Coronary artery (tissue), 2 donors: ENCODE data around the gene TRAF4.

Source experiments
- DNase-seq: peaks from one replicate; pipeline ENCODE4 v3.0.0-alpha.2; 2017; ENCODE audit warnings: low spot score
- H3K27ac ChIP-seq, 2 donors: fragments of 200-600 bp; sonication (generic); one replicate each; pipeline ENCODE4 v1.5.1; 2016 to 2019
- H3K4me3 ChIP-seq: fragments of 200-600 bp; sonication (generic); 2 replicates; pipeline ENCODE4 v1.5.1; 2016; ENCODE audit warnings: mild to moderate bottlenecking, moderate library complexity
- TF ChIP-seq, protein P1 (sequence below): fragments of 200-600 bp; sonication (generic); IDR thresholded peaks from one replicate; pipeline ENCODE4 v1.5.1; 2019; ENCODE audit warnings: antibody characterized with exemption

TRAF4 gene, protein sequence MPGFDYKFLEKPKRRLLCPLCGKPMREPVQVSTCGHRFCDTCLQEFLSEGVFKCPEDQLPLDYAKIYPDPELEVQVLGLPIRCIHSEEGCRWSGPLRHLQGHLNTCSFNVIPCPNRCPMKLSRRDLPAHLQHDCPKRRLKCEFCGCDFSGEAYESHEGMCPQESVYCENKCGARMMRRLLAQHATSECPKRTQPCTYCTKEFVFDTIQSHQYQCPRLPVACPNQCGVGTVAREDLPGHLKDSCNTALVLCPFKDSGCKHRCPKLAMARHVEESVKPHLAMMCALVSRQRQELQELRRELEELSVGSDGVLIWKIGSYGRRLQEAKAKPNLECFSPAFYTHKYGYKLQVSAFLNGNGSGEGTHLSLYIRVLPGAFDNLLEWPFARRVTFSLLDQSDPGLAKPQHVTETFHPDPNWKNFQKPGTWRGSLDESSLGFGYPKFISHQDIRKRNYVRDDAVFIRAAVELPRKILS

DNA sequence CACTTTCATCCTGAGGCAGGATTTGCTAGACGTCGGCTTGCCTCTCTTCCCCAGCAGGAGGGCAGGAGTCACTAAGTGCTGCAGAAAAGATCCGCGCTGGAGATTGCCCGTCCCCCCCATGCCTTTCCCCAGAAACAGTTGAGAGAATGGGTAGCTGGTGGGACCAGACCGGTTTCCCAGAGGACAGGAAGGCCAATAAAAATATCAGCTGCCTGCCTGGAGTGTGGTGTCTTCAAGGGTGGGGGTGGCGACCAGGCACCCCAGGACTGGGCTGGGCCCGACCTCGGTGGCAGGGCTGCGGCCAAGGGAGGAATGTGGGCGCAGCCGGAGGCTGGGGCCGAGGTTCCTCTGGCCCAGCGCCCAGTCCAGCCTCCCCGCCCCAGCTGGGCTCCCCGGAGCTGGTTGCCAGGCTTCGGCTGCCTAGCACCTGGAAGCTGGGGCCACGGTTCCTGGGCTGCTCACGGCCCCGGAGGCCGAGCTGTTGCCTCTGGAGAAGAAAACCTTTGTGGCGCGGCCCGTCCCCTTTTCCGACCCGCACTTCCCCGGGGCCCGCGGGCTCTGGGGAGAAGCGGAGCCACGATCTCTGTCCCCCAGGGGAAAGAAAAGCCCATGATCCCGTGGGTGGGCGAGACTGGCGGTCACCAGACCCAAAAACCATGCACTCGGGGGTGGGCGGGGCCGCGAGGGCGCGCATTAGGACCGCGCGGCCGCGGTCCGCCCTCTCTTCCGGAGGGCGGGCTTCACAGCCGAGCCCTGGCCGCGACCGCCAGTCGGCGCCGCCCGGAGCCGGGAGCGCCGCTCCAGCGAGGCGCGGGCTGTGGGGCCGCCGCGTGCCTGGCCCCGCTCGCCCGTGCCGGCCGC is at the start of gene TRAF4:
TSS of gene TRAF4 (plus strand) at position 769 of the 861 bp plus-strand sequence. CDS start 102 bp downstream, outside the sequence.
- TF ChIP-seq, protein P1, sequence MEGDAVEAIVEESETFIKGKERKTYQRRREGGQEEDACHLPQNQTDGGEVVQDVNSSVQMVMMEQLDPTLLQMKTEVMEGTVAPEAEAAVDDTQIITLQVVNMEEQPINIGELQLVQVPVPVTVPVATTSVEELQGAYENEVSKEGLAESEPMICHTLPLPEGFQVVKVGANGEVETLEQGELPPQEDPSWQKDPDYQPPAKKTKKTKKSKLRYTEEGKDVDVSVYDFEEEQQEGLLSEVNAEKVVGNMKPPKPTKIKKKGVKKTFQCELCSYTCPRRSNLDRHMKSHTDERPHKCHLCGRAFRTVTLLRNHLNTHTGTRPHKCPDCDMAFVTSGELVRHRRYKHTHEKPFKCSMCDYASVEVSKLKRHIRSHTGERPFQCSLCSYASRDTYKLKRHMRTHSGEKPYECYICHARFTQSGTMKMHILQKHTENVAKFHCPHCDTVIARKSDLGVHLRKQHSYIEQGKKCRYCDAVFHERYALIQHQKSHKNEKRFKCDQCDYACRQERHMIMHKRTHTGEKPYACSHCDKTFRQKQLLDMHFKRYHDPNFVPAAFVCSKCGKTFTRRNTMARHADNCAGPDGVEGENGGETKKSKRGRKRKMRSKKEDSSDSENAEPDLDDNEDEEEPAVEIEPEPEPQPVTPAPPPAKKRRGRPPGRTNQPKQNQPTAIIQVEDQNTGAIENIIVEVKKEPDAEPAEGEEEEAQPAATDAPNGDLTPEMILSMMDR: no peak
- H3K4me3 ChIP-seq: peak within 1 kb of the TSS; percentile 73
- H3K27ac ChIP-seq: peak within 1 kb of the TSS; percentile 85 to 90
- DNase-seq: no peak

DNA sequence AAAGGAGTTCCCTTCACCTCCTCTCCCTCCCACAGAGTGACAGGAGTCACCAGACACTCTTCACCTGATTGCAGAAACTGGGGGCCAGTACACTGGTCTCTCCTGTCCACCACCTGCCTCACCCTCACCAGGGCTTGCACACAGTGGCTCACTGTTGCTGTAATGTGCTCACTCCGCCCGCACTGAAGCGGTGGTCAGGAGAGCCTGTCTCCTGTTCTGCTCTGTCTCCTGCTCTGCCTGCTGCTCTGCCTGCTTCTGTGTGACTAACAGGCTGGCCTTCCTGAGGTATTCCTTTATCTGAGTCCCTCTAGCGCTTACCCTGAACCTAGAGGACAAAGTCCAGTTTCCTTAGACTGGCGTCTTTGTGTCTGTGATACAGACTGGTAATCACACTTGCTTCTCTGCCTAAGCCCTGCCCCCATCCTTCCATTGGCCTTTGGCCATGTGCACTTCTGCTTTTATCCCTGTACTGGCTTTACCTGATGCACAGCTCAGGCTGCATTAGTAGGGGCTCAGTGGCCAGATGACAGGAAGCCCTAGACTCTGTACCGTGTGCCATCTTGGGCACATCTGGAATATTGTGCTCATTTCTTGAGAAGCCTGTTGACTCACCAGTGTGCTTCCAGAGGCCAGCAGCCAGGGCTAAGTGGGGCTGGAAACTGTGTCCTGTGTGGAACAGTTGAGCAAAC is 45.4 kb upstream of the TRAF4 start:
- DNase-seq: no peak
- H3K4me3 ChIP-seq: no peak overlapping the region
- TF ChIP-seq, protein P1: no peak
- no peak overlapping the region for H3K27ac ChIP-seq

DNA sequence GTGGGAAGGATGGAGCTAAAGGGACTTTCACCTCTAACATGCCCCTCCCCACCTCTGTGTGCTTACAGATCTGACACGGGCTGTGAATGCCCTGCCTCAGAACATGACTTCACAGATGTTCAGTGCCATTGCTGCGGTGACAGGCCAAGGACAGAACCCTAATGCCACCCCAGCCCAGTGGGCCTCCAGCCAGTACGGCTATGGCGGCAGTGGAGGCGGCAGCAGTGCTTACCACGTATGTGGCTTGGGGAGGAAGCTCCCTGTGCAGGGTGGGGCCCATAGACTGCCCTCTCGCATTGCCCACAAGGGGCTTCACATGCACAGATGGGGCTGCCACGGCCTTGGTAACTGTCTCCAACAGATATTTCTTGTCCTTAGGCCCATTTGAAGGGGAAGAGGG is 43.5 kb upstream of the TRAF4 start:
- Histone ChIP-seq H3K27ac (no peak overlapping the region), H3K4me3 (no peak overlapping the region)
- TF ChIP-seq, protein P1: no peak
- no peak for DNase-seq

DNA sequence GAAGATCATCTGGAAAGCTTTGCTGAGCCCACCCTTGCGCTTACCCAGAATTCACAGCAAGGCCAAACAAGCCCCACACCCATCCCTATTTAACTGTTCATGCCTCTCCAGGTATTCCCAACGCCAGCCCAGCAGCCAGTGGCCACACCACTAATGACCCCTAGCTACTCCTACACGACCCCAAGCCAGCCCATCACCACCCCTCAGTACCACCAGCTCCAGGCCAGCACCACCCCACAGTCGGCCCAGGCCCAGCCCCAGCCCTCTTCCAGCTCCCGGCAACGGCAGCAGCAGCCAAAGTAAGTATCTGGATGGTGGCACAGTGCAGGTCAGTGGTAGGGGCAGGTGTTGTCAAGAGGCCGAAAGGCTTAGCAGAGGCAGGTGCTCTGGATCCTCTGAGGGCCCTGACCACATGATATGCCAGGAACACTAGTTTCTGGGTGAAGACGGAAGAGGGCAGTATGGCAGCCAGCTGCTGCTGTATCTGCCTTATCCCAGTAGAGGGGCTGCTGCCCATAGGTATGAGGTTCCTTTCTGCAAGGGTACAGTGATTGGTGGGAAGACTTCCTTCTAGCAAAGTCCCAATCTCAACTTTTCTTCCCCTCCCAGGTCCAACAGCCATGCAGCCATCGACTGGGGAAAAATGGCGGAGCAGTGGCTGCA is 42.9 kb upstream of the TRAF4 start:
- H3K4me3 ChIP-seq: no peak overlapping the region
- no peak for DNase-seq
- TF ChIP-seq, protein P1: no peak
- no peak overlapping the region for H3K27ac ChIP-seq

DNA sequence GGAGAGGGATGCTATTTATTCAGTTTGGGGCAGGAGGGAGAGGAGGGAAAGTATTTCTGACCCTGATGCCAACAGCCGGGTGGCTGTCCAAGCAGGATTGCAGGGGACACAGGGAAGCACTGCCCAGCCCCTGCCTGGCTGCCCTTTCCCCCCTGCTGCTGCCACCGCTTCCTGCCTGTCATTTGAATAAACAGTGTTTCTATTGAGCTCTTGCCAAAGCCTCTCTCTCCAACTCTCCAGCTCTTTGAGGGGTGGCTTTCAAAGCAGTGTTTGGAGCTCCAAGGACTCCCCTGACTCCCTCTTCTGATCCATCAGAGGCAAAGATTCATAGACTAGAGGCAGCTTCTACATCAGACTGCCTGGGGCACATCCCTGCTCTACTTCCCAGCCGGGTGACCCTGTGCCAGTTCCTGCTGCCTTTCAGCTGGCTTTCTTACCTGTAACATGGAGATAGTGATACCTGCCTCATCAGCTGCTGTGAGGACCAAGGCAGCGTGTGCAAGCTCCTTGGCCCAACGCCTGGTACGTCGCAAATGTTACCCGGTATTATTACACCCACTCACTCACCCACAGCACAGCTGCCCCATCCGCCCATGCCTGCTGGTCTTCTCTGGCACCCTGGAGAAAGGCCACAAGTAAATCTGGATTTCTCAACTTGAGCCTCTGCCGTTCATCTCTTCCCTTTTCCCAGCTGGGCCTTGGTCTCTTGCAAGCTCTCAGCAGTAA is 41.6 kb upstream of the TRAF4 start:
- DNase-seq: no peak

More for the DNA sequence above, 41.6 kb upstream of the TRAF4 start:
- Histone ChIP-seq H3K27ac (no peak overlapping the region), H3K4me3 (no peak overlapping the region)
- TF ChIP-seq, protein P1: no peak
